ENCODE data around the gene PRELID3B.
A peak's percentile ranks its signal among the peaks of the same experiment; 100 is the strongest.

Gene PRELID3B

GRCh38 chr20:59069026-59069425 lies 26.4 kb upstream of the PRELID3B start:
- H3K36me3 Mint-ChIP-seq (ENCODE audit: low read depth), result no peaks in the 10 kb centered on the region
- peaks cover 2% of the 10 kb centered on the region for H3K4me1 Mint-ChIP-seq (ENCODE audit: low read depth)
- H3K27ac Mint-ChIP-seq, result no peak overlapping the region
- H3K9me3 Mint-ChIP-seq, result no peaks in the 10 kb centered on the region
- DNase-seq (ENCODE audit: low spot score), result no peak
- no peak overlapping the region for H3K4me3 Mint-ChIP-seq
- peaks cover 27% of the 10 kb centered on the region for H3K27me3 Mint-ChIP-seq (ENCODE audit: low read depth)

GRCh38 chr20:59068534-59068933 lies 25.9 kb upstream of the PRELID3B start:
- Mint-ChIP-seq H3K27ac (no peak overlapping the region), H3K4me1 (ENCODE audit: low read depth) (no peaks in the 10 kb centered on the region), H3K36me3 (ENCODE audit: low read depth) (no peaks in the 10 kb centered on the region), H3K27me3 (ENCODE audit: low read depth) (peaks cover 29% of the 10 kb centered on the region), H3K4me3 (no peak overlapping the region), H3K9me3 (no peaks in the 10 kb centered on the region)
- no peak for DNase-seq (ENCODE audit: low spot score)

GRCh38 chr20:59064214-59064722 lies 21.7 kb upstream of the PRELID3B start:
- Mint-ChIP-seq H3K9me3 (no peaks in the 10 kb centered on the region), H3K27ac (no peak overlapping the region), H3K36me3 (ENCODE audit: low read depth) (no peaks in the 10 kb centered on the region), H3K4me3 (no peak overlapping the region), H3K27me3 (ENCODE audit: low read depth) (peaks cover 40% of the 10 kb centered on the region), H3K4me1 (ENCODE audit: low read depth) (no peaks in the 10 kb centered on the region)
- DNase-seq (ENCODE audit: low spot score), result no peak

- H3K4me1 Mint-ChIP-seq (ENCODE audit: low read depth), result no peaks in the 10 kb centered on the region
- no peak for DNase-seq (ENCODE audit: low spot score)
- no peak overlapping the region for H3K27ac Mint-ChIP-seq
- no peaks in the 10 kb centered on the region for H3K36me3 Mint-ChIP-seq (ENCODE audit: low read depth)
- no peak overlapping the region for H3K4me3 Mint-ChIP-seq
- no peaks in the 10 kb centered on the region for H3K9me3 Mint-ChIP-seq
- H3K27me3 Mint-ChIP-seq (ENCODE audit: low read depth), result peaks cover 41% of the 10 kb centered on the region
Measured at GRCh38 chr20:59063358-59064213, 21.0 kb upstream of the PRELID3B start.

GRCh38 chr20:59062081-59062480 lies 19.5 kb upstream of the PRELID3B start:
- H3K4me1 Mint-ChIP-seq (ENCODE audit: low read depth), result no peaks in the 10 kb centered on the region
- no peak for DNase-seq (ENCODE audit: low spot score)
- H3K9me3 Mint-ChIP-seq, result no peaks in the 10 kb centered on the region
- no peak overlapping the region for H3K4me3 Mint-ChIP-seq
- no peak overlapping the region for H3K27ac Mint-ChIP-seq
- H3K36me3 Mint-ChIP-seq (ENCODE audit: low read depth), result no peaks in the 10 kb centered on the region
- peaks cover 38% of the 10 kb centered on the region for H3K27me3 Mint-ChIP-seq (ENCODE audit: low read depth)

- H3K36me3 Mint-ChIP-seq (ENCODE audit: low read depth), result no peaks in the 10 kb centered on the region
- DNase-seq (ENCODE audit: low spot score), result no peak
- H3K9me3 Mint-ChIP-seq, result no peaks in the 10 kb centered on the region
- no peak overlapping the region for H3K4me3 Mint-ChIP-seq
- peaks cover 44% of the 10 kb centered on the region for H3K27me3 Mint-ChIP-seq (ENCODE audit: low read depth)
- H3K27ac Mint-ChIP-seq, result no peak overlapping the region
- H3K4me1 Mint-ChIP-seq (ENCODE audit: low read depth), result peaks cover 5% of the 10 kb centered on the region
Measured at GRCh38 chr20:59055302-59055701, 12.7 kb upstream of the PRELID3B start.

- no peak for DNase-seq (ENCODE audit: low spot score)
- Mint-ChIP-seq H3K9me3 (no peaks in the 10 kb centered on the region), H3K27ac (no peak overlapping the region), H3K27me3 (ENCODE audit: low read depth) (peaks cover 38% of the 10 kb centered on the region), H3K36me3 (ENCODE audit: low read depth) (no peaks in the 10 kb centered on the region), H3K4me1 (ENCODE audit: low read depth) (peaks cover 15% of the 10 kb centered on the region), H3K4me3 (no peak overlapping the region)
Measured at GRCh38 chr20:59051666-59052185, 9.1 kb upstream of the PRELID3B start.

GRCh38 chr20:59050437-59050836 lies 7.9 kb upstream of the PRELID3B start:
- no peaks in the 10 kb centered on the region for H3K36me3 Mint-ChIP-seq (ENCODE audit: low read depth)
- H3K4me3 Mint-ChIP-seq, result no peak overlapping the region
- no peak overlapping the region for H3K27ac Mint-ChIP-seq
- no peaks in the 10 kb centered on the region for H3K9me3 Mint-ChIP-seq
- H3K4me1 Mint-ChIP-seq (ENCODE audit: low read depth), result peaks cover 15% of the 10 kb centered on the region
- no peak for DNase-seq (ENCODE audit: low spot score)
- H3K27me3 Mint-ChIP-seq (ENCODE audit: low read depth), result peaks cover 32% of the 10 kb centered on the region

GRCh38 chr20:59048681-59049030 lies 6.1 kb upstream of the PRELID3B start:
- Mint-ChIP-seq H3K4me3 (no peak overlapping the region), H3K9me3 (no peaks in the 10 kb centered on the region), H3K27ac (no peak overlapping the region), H3K36me3 (ENCODE audit: low read depth) (no peaks in the 10 kb centered on the region), H3K27me3 (ENCODE audit: low read depth) (peaks cover 21% of the 10 kb centered on the region), H3K4me1 (ENCODE audit: low read depth) (peaks cover 17% of the 10 kb centered on the region)
- DNase-seq (ENCODE audit: low spot score), result no peak

GRCh38 chr20:59047938-59048680 lies 5.5 kb upstream of the PRELID3B start:
- H3K4me1 Mint-ChIP-seq (ENCODE audit: low read depth), result peaks cover 22% of the 10 kb centered on the region
- no peaks in the 10 kb centered on the region for H3K36me3 Mint-ChIP-seq (ENCODE audit: low read depth)
- DNase-seq (ENCODE audit: low spot score), result peak; percentile 53
- H3K9me3 Mint-ChIP-seq, result no peaks in the 10 kb centered on the region
- H3K4me3 Mint-ChIP-seq, result no peak overlapping the region
- peaks cover 16% of the 10 kb centered on the region for H3K27me3 Mint-ChIP-seq (ENCODE audit: low read depth)
- peak overlapping the region; percentile 47 for H3K27ac Mint-ChIP-seq

GRCh38 chr20:59046862-59047261 lies 4.3 kb upstream of the PRELID3B start:
- H3K4me3 Mint-ChIP-seq, result no peak overlapping the region
- peaks cover 7% of the 10 kb centered on the region for H3K27me3 Mint-ChIP-seq (ENCODE audit: low read depth)
- DNase-seq (ENCODE audit: low spot score), result no peak
- H3K27ac Mint-ChIP-seq, result no peak overlapping the region
- peaks cover 2% of the 10 kb centered on the region for H3K36me3 Mint-ChIP-seq (ENCODE audit: low read depth)
- H3K4me1 Mint-ChIP-seq (ENCODE audit: low read depth), result peaks cover 21% of the 10 kb centered on the region
- H3K9me3 Mint-ChIP-seq, result no peaks in the 10 kb centered on the region

- no peak overlapping the region for H3K4me3 Mint-ChIP-seq
- H3K27ac Mint-ChIP-seq, result no peak overlapping the region
- DNase-seq (ENCODE audit: low spot score), result no peak
- H3K27me3 Mint-ChIP-seq (ENCODE audit: low read depth), result no peaks in the 10 kb centered on the region
- peaks cover 15% of the 10 kb centered on the region for H3K36me3 Mint-ChIP-seq (ENCODE audit: low read depth)
- H3K4me1 Mint-ChIP-seq (ENCODE audit: low read depth), result peaks cover 33% of the 10 kb centered on the region
- H3K9me3 Mint-ChIP-seq, result no peaks in the 10 kb centered on the region
Measured at GRCh38 chr20:59044796-59045195, 2.2 kb upstream of the PRELID3B start.

GRCh38 chr20:59044295-59044694 lies 1.7 kb upstream of the PRELID3B start:
- H3K4me3 Mint-ChIP-seq, result no peak overlapping the region

GRCh38 chr20:59043698-59044097 lies 1.1 kb upstream of the PRELID3B start:
- Mint-ChIP-seq H3K27ac (peak overlapping the region; percentile 72), H3K36me3 (ENCODE audit: low read depth) (peaks cover 22% of the 10 kb centered on the region), H3K4me1 (ENCODE audit: low read depth) (peaks cover 40% of the 10 kb centered on the region), H3K9me3 (no peaks in the 10 kb centered on the region), H3K4me3 (peak overlapping the region; percentile 78), H3K27me3 (ENCODE audit: low read depth) (no peaks in the 10 kb centered on the region)
- DNase-seq (ENCODE audit: low spot score), result no peak

More at GRCh38 chr20:59044295-59044694, 1.7 kb upstream of the PRELID3B start:
- no peaks in the 10 kb centered on the region for H3K27me3 Mint-ChIP-seq (ENCODE audit: low read depth)
- DNase-seq (ENCODE audit: low spot score), result no peak
- H3K27ac Mint-ChIP-seq, result no peak overlapping the region
- peaks cover 36% of the 10 kb centered on the region for H3K4me1 Mint-ChIP-seq (ENCODE audit: low read depth)
- H3K36me3 Mint-ChIP-seq (ENCODE audit: low read depth), result peaks cover 18% of the 10 kb centered on the region
- no peaks in the 10 kb centered on the region for H3K9me3 Mint-ChIP-seq
